Ectodermal cell (in vitro differentiated cells): ENCODE measurements around the gene RUBCN.

Source experiments
- H3K27ac ChIP-seq: 2 replicates; pipeline ENCODE4 v1.7.0; 2013; ENCODE audit warnings: mild to moderate bottlenecking, low read depth, low read length; ENCODE audit not compliant: insufficient read depth, poor library complexity, severe bottlenecking
- H3K27me3 ChIP-seq: 2 replicates; pipeline ENCODE4 v1.7.0; 2013; ENCODE audit warnings: mild to moderate bottlenecking, low read length; ENCODE audit not compliant: insufficient read depth, control insufficient read depth, poor library complexity, severe bottlenecking
- H3K36me3 ChIP-seq: one replicate; pipeline ENCODE4 v1.7.0; 2013; ENCODE audit warnings: low read length; ENCODE audit not compliant: control insufficient read depth, insufficient read depth
- H3K4me1 ChIP-seq: one replicate; pipeline ENCODE4 v1.7.0; 2013; ENCODE audit warnings: low read length; ENCODE audit not compliant: control insufficient read depth, insufficient read depth
- H3K4me3 ChIP-seq: 2 replicates; pipeline ENCODE4 v1.7.0; 2013; ENCODE audit warnings: low read depth, low read length, control low read depth; ENCODE audit not compliant: insufficient read depth
- H3K9me3 ChIP-seq: 2 replicates; pipeline ENCODE4 v1.7.0; 2013; ENCODE audit warnings: mild to moderate bottlenecking, low read length, moderate library complexity; ENCODE audit not compliant: control insufficient read depth
- WGBS, 2 experiments: methylation state at CpG; one replicate each; pipeline ENCODE4 v1.1.7; 2013; ENCODE audit warnings: missing lambda C conversion rate in 2 of 2; 5-methylcytosine and 5-hydroxymethylcytosine counted together

RUBCN gene

GRCh38 chr3:197692641-197693040, 44.1 kb downstream of the RUBCN start:
- no peaks in the 10 kb centered on the region for H3K4me1 ChIP-seq
- H3K9me3 ChIP-seq: no peaks in the 10 kb centered on the region
- no peak overlapping the region for H3K4me3 ChIP-seq
- peaks cover 7% of the 10 kb centered on the region for H3K36me3 ChIP-seq
- H3K27ac ChIP-seq: no peak overlapping the region
- H3K27me3 ChIP-seq: no peaks in the 10 kb centered on the region
- 85 to 97% methylated on average over 4 of the region's 4 CpGs for WGBS, 2 experiments

DNA sequence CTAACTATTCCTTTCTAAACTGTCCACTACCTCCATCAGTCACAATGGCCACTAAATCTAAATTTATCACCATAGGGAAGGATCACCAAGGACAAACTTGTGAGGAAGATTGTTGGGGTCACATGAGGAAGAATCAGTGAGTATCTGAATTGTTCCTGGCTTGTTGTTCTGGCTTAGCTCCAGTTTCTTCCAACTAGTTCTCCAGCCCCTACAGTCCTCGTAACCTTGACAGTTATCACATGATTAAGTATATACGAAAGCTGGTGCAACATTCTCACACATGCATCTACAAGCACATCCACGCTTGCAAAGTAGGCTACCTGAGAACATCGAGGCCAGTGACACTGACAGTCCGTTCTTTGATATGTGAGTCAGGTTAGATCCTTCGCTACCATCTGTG, 46.0 kb downstream of the RUBCN start:
- H3K27ac ChIP-seq: no peak overlapping the region
- H3K9me3 ChIP-seq: no peaks in the 10 kb centered on the region
- H3K4me1 ChIP-seq: no peaks in the 10 kb centered on the region
- peaks cover 7% of the 10 kb centered on the region for H3K36me3 ChIP-seq
- no peaks in the 10 kb centered on the region for H3K27me3 ChIP-seq
- WGBS, 2 experiments: 97 to 99% methylated on average over 6 of the region's 6 CpGs
- no peak overlapping the region for H3K4me3 ChIP-seq

DNA sequence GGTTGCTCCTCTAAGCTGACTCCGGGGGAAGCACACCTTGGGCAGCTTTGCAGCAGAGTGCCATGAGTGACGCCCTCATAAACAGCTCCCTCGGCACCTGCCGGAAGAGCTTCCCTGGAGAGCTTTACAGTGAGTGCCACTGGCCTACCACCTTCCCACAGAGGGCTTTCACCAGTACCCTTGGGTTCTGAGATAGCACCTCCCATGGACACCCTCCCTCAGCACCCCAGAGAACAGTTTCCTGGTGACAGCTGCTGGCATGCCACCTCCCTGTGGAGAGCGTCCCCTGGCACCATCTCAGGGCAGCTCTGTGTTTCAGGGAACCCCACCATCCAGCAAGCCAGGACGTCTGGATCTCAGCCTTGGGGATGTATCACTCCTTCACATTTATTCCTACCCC, 49.1 kb downstream of the RUBCN start:
- Histone ChIP-seq H3K9me3 (no peaks in the 10 kb centered on the region), H3K4me1 (no peaks in the 10 kb centered on the region), H3K36me3 (peaks cover 2% of the 10 kb centered on the region), H3K27ac (no peak overlapping the region), H3K4me3 (no peak overlapping the region), H3K27me3 (no peaks in the 10 kb centered on the region)
- WGBS, 2 experiments: 91 to 93% methylated on average over 6 of the region's 6 CpGs

DNA sequence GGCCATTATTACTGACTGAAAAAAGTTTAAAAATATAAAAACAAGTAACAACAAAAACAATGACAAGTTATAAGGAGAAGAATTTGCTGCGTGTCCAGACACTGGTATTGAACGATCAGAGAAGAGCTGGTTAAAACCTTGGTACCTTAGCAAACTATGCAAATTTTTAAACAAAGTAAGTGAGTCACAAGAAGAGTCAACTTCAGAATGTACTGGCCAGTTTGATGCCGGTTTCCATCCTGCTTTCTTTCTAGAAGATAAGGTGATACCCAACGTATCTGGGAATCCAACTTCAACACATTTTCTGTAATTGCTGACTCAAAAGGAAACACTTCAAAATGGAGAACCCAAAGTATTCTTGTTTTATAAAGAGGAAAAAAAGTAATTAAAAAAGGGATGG, 49.8 kb downstream of the RUBCN start:
- Histone ChIP-seq H3K27ac (no peak overlapping the region), H3K27me3 (no peaks in the 10 kb centered on the region), H3K36me3 (peaks cover 2% of the 10 kb centered on the region), H3K4me1 (no peaks in the 10 kb centered on the region), H3K9me3 (no peaks in the 10 kb centered on the region), H3K4me3 (no peak overlapping the region)
- 91 to 93% methylated on average over 4 of the region's 4 CpGs for WGBS, 2 experiments

DNA sequence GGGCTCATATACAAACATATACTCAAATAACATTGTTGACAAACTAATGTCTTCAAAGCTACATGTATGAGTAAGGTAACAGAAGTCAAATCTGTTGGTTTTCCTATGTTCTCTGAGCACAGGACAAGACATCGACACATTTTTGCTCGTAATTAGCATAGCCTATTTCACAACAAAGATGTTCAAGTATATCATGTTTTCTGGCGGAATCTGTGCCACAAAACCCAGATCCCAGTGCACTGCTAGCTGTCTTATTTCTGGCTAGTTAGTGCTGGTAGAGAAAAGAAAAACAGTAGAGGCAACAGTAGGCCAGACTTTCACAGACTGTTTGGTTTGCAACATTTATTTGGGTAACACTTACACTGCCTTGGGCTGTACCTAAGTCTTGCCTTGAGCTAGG, 51.2 kb downstream of the RUBCN start:
- no peak overlapping the region for H3K27ac ChIP-seq
- peaks cover 2% of the 10 kb centered on the region for H3K36me3 ChIP-seq
- no peak overlapping the region for H3K4me3 ChIP-seq
- no peaks in the 10 kb centered on the region for H3K27me3 ChIP-seq
- no peaks in the 10 kb centered on the region for H3K4me1 ChIP-seq
- H3K9me3 ChIP-seq: no peaks in the 10 kb centered on the region
- WGBS, 2 experiments: 93 to 94% methylated on average over 3 of the region's 3 CpGs

DNA sequence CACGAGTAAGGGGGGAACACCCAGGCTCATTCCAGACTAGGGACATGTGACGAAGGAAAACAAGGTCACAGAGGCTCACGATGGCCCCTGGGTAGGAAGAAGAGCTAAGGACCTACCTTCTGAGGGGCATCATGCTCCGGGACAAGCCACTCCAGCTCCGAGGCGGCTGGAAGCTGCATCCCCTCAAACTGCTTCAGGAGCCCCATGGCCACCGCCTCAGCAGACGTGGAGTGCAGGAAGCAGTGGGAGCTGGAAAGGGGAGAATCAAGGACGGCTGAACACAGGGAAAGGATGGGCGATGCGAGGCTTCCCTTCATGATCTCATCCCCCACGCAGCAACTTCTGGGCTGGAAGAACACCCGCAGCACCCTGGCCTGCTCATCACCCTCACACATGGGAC, 53.5 kb downstream of the RUBCN start:
- no peak overlapping the region for H3K27ac ChIP-seq
- no peaks in the 10 kb centered on the region for H3K27me3 ChIP-seq
- H3K4me3 ChIP-seq: no peak overlapping the region
- 93% methylated on average over 13 of the region's 13 CpGs for WGBS, 2 experiments
- H3K9me3 ChIP-seq: no peaks in the 10 kb centered on the region
- no peaks in the 10 kb centered on the region for H3K4me1 ChIP-seq
- H3K36me3 ChIP-seq: no peaks in the 10 kb centered on the region

- Histone ChIP-seq H3K9me3 (no peaks in the 10 kb centered on the region), H3K27me3 (no peaks in the 10 kb centered on the region), H3K36me3 (no peaks in the 10 kb centered on the region), H3K27ac (no peak overlapping the region), H3K4me1 (no peaks in the 10 kb centered on the region), H3K4me3 (no peak overlapping the region)
- WGBS, 2 experiments: 95% methylated on average over 15 of the region's 15 CpGs
Observed at GRCh38 chr3:197682713-197683112, 54.0 kb downstream of the RUBCN start.

GRCh38 chr3:197680955-197681521, 55.7 kb downstream of the RUBCN start:
- H3K4me1 ChIP-seq: no peaks in the 10 kb centered on the region
- no peaks in the 10 kb centered on the region for H3K27me3 ChIP-seq
- no peak overlapping the region for H3K27ac ChIP-seq
- no peaks in the 10 kb centered on the region for H3K9me3 ChIP-seq
- WGBS, 2 experiments: 78 to 79% methylated on average over 11 to 12 of the region's 12 CpGs
- H3K4me3 ChIP-seq: no peak overlapping the region
- H3K36me3 ChIP-seq: no peaks in the 10 kb centered on the region

DNA sequence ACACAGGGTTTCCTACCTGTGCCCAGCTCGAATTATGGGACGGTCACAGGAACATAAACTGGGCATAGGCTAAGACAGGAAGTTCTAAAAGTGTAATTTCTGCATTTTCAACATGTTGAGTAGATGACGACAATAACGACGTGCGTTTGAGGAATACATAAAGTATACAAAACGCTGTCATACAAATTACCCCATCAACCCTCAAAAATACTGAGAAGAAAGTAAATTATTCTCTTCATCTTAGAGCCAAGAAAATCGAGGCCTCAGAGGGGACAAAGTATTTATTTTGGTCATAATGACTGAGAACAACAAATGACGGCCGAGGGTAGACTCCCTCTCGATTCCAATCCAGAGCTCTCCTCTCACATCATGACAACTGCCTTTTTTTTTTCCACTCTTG, 60.8 kb downstream of the RUBCN start:
- WGBS, 2 experiments: 93 to 95% methylated on average over 11 of the region's 11 CpGs
- H3K27ac ChIP-seq: no peak overlapping the region
- H3K9me3 ChIP-seq: no peaks in the 10 kb centered on the region
- no peak overlapping the region for H3K4me3 ChIP-seq
- H3K4me1 ChIP-seq: no peaks in the 10 kb centered on the region
- H3K27me3 ChIP-seq: no peaks in the 10 kb centered on the region
- H3K36me3 ChIP-seq: no peaks in the 10 kb centered on the region

GRCh38 chr3:197675563-197675860, 61.2 kb downstream of the RUBCN start:
- Histone ChIP-seq H3K4me3 (no peak overlapping the region), H3K4me1 (no peaks in the 10 kb centered on the region), H3K9me3 (no peaks in the 10 kb centered on the region), H3K27ac (no peak overlapping the region), H3K27me3 (no peaks in the 10 kb centered on the region), H3K36me3 (no peaks in the 10 kb centered on the region)
- whole genome bisulfite sequencing, 2 experiments: 95 to 97% methylated on average over 9 of the region's 9 CpGs
